HG03575 (cell line): ENCODE results near the gene PRDM15.

Experiments
- ATAC-seq: cut with Tn5 transposase; IDR thresholded peaks from one replicate; pipeline ENCODE4 v1.9.1; 2021; ENCODE audit not compliant: unreplicated experiment, insufficient number of reproducible peaks, low FRiP score; ENCODE audit errors: extremely low read depth

The PRDM15 gene

GRCh38 chr21:41819236-41819855, 59.8 kb downstream of the PRDM15 start:
- no peak for ATAC-seq

- no peak for ATAC-seq
Measured at GRCh38 chr21:41817877-41818855, 61.0 kb downstream of the PRDM15 start.

GRCh38 chr21:41817228-41817627, 61.9 kb downstream of the PRDM15 start:
- ATAC-seq, result no peak

- no peak for ATAC-seq
Measured at GRCh38 chr21:41816583-41817165, 62.5 kb downstream of the PRDM15 start.

GRCh38 chr21:41815652-41816582, 63.2 kb downstream of the PRDM15 start:
- ATAC-seq, result no peak

- ATAC-seq, result no peak
Measured at GRCh38 chr21:41813226-41813625, 65.9 kb downstream of the PRDM15 start.

GRCh38 chr21:41812679-41813078, 66.5 kb downstream of the PRDM15 start:
- no peak for ATAC-seq

- ATAC-seq, result no peak
Measured at GRCh38 chr21:41810597-41810932, 68.6 kb downstream of the PRDM15 start.

- no peak for ATAC-seq
Measured at GRCh38 chr21:41809891-41810596, 69.1 kb downstream of the PRDM15 start.

GRCh38 chr21:41808846-41809245, 70.3 kb downstream of the PRDM15 start:
- no peak for ATAC-seq

- no peak for ATAC-seq
Measured at GRCh38 chr21:41808094-41808493, 71.0 kb downstream of the PRDM15 start.

GRCh38 chr21:41806773-41807172, 72.4 kb downstream of the PRDM15 start:
- ATAC-seq, result no peak

GRCh38 chr21:41805643-41806042, 73.5 kb downstream of the PRDM15 start:
- no peak for ATAC-seq

GRCh38 chr21:41805038-41805437, 74.1 kb downstream of the PRDM15 start:
- ATAC-seq, result no peak

- ATAC-seq, result no peak
Measured at GRCh38 chr21:41804381-41804780, 74.8 kb downstream of the PRDM15 start.

- no peak for ATAC-seq
Measured at GRCh38 chr21:41803316-41803715, 75.8 kb downstream of the PRDM15 start.

GRCh38 chr21:41802684-41803083, 76.5 kb downstream of the PRDM15 start:
- ATAC-seq, result no peak

- ATAC-seq, result no peak
Measured at GRCh38 chr21:41802198-41802584, 77.0 kb downstream of the PRDM15 start.
